ENCODE data around the gene TEX47. TPM values are rescaled to one million over a fixed set of nuclear protein-coding genes. Genes with fewer than 3 reads are reported as not detected.

Gene TEX47
- total RNA-seq, 3 donors from 2014 or later: not detected

DNA sequence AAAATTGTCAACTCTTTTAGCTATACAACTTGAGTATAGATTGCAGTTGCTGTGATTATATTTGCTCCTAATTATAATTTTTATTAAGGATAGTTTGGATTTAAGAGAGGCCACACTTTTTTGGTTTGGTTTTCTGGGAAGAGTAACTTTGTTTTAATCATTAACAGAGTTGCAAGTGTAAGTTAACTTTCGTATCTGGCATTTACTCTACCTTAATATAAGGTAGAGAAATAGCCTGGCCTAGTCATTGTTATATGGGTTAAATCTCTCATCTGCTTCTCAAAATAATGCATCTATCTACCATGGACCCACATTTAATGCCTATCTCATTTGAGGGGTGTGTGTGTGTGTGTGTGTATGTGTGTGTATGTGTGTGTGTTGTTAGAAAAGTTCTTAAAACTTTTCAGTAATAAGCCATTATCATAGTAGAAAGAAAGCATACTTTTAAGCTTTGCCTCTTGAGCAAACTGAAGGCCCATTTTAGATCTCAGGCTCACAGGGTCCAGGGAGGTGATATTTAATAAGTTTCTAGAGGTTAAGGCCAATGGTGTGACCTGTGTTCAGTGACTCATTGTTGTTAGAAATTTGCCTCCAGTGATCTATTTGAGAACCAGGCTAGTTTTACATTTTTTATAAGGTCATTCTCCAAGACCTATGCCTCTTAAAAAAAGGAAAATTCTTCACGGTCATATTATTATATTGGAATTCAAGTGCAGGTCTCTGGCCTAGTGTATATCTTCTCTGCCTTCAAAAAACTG is 10.9 kb upstream of the TEX47 start:
- Histone ChIP-seq H3K27ac (no peak overlapping the region), H3K4me3 (no peak overlapping the region), H3K36me3 (no peaks in the 10 kb centered on the region), H3K9me3 (no peaks in the 10 kb centered on the region), H3K4me1 (no peaks in the 10 kb centered on the region), H3K27me3 (no peaks in the 10 kb centered on the region)
- TF ChIP-seq POLR2AphosphoS5 (IDR thresholded peaks at IDR 0.05) (no peak), POLR2A (IDR thresholded peaks at IDR 0.05) (no peak)
- TF ChIP-seq, protein P1, sequence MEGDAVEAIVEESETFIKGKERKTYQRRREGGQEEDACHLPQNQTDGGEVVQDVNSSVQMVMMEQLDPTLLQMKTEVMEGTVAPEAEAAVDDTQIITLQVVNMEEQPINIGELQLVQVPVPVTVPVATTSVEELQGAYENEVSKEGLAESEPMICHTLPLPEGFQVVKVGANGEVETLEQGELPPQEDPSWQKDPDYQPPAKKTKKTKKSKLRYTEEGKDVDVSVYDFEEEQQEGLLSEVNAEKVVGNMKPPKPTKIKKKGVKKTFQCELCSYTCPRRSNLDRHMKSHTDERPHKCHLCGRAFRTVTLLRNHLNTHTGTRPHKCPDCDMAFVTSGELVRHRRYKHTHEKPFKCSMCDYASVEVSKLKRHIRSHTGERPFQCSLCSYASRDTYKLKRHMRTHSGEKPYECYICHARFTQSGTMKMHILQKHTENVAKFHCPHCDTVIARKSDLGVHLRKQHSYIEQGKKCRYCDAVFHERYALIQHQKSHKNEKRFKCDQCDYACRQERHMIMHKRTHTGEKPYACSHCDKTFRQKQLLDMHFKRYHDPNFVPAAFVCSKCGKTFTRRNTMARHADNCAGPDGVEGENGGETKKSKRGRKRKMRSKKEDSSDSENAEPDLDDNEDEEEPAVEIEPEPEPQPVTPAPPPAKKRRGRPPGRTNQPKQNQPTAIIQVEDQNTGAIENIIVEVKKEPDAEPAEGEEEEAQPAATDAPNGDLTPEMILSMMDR (IDR thresholded peaks at IDR 0.05): no peak
- intact Hi-C loops (cut with DNase I; ENCODE audit: low total_unique reads): no loop called here
- DNase-seq (ENCODE audit: low spot score in 2 of 2): no peak

DNA sequence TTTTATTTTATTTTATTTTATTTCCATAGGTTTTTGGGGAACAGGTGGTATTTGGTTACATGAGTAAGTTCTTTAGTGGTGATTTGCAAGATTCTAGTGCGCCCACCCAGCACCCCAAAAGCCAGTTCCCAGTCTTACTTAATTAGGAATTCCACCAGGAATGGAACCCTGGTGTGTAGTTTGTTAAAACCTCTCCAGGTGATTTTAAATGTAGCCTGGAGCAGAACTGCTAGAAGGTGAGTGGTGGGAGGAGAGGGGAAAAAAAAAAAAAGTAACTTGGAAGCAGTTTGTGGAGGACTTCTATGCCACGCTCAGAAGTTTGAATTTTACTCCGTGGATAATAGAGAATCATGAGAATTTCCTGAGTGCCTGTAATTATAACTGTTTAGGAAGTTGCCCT is 5.5 kb upstream of the TEX47 start:
- TF ChIP-seq POLR2AphosphoS5 (IDR thresholded peaks at IDR 0.05): no peak
- no peak for TF ChIP-seq POLR2A (IDR thresholded peaks at IDR 0.05)
- TF ChIP-seq, protein P1 (IDR thresholded peaks at IDR 0.05): no peak
- H3K27me3 ChIP-seq: no peaks in the 10 kb centered on the region
- no peaks in the 10 kb centered on the region for H3K36me3 ChIP-seq
- H3K9me3 ChIP-seq: no peaks in the 10 kb centered on the region
- no peak overlapping the region for H3K4me3 ChIP-seq
- intact Hi-C loops (cut with DNase I; ENCODE audit: low total_unique reads): no loop called here
- no peak overlapping the region for H3K27ac ChIP-seq
- DNase-seq (ENCODE audit: low spot score in 2 of 2): no peak
- H3K4me1 ChIP-seq: no peaks in the 10 kb centered on the region

DNA sequence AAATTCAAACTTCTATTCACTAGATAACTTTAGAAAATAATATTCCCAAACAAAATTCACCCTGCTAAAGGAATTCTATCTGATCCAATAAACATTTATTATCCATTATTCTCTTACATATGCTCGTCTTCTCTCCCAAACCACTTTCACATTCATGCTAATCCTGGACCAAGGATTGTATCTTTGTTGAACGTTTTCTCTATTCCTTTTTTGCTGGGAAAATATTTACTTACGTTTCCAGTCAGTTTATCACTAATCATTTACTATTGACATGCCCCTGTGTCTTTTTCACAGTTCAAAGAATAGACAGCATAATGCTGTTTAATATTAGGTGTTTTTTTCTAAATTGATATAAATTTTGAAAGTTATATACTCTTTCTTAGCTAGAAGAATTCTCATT is 3.2 kb downstream of the TEX47 start:
- intact Hi-C loops (cut with DNase I; ENCODE audit: low total_unique reads): loop anchor here (5.0 kb wide), 1 partner anchor 350 kb away; no protein-coding TSS in a partner anchor

DNA sequence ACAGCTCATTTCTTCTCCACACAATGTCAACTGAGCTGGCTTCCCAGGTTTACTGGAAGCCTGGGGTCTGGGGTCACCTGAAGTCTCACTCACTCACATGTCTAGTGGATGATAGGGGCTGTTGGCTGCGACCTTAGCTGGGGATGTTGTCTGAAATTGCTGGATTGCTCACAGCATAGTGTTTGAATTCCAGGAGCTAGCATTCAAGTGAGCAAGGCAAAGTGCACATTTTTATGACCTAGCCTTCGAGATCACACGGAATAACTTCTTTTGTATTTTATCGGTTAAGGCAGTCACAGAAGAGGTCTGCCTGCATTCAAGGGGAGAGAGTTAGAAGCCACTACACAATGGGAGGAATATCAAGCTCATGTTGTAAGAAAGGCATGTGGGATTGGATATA is 3.6 kb downstream of the TEX47 start:
- Histone ChIP-seq H3K36me3 (no peaks in the 10 kb centered on the region), H3K4me1 (no peaks in the 10 kb centered on the region), H3K27ac (no peak overlapping the region), H3K9me3 (no peaks in the 10 kb centered on the region), H3K4me3 (no peak overlapping the region), H3K27me3 (no peaks in the 10 kb centered on the region)
- DNase-seq (ENCODE audit: low spot score in 2 of 2): no peak
- TF ChIP-seq, protein P1 (IDR thresholded peaks at IDR 0.05): no peak
- TF ChIP-seq POLR2A (IDR thresholded peaks at IDR 0.05): no peak
- no peak for TF ChIP-seq POLR2AphosphoS5 (IDR thresholded peaks at IDR 0.05)
- intact Hi-C loops (cut with DNase I; ENCODE audit: low total_unique reads): loop anchor here (5.0 kb wide), 1 partner anchor 350 kb away; no protein-coding TSS in a partner anchor

More for the DNA sequence above, 3.2 kb downstream of the TEX47 start:
- no peaks in the 10 kb centered on the region for H3K27me3 ChIP-seq
- H3K4me1 ChIP-seq: no peaks in the 10 kb centered on the region
- no peaks in the 10 kb centered on the region for H3K36me3 ChIP-seq
- TF ChIP-seq POLR2A (IDR thresholded peaks at IDR 0.05) (no peak), POLR2AphosphoS5 (IDR thresholded peaks at IDR 0.05) (no peak)
- TF ChIP-seq, protein P1 (IDR thresholded peaks at IDR 0.05): no peak
- DNase-seq (ENCODE audit: low spot score in 2 of 2): no peak
- no peak overlapping the region for H3K27ac ChIP-seq
- H3K4me3 ChIP-seq: no peak overlapping the region
- H3K9me3 ChIP-seq: no peaks in the 10 kb centered on the region

DNA sequence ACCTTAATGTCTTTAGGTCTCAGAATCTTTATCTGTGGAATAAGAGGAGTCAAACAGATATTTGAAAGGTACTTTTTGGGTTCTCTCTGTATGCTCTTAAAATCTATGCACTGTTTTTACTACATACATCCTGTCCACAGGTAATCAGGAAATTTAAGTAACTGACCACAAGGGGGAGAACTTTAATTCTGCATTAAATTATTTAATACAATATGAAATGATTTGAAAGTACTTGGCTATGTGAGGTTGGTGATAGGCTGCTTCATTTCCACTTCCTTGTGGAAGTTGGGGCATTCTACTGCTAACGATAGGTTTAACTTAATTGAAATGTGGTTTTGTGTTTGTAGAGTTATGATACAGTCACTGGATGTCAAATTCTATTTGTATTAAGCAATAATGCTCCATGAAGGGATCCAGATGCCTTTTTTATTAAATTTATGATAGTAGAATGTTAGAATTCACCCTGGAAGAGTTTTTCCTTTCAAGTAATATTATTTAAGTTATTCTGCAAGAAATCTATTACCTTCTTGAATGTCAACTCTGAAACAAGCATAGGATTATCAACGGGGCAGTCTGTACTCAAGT is 6.0 kb downstream of the TEX47 start:
- TF ChIP-seq, protein P1 (IDR thresholded peaks at IDR 0.05): peak; percentile 34 to 62 (median 58)
- TF ChIP-seq POLR2AphosphoS5 (IDR thresholded peaks at IDR 0.05): no peak
- TF ChIP-seq POLR2A (IDR thresholded peaks at IDR 0.05): no peak
- Histone ChIP-seq H3K9me3 (no peaks in the 10 kb centered on the region), H3K4me1 (no peaks in the 10 kb centered on the region), H3K36me3 (no peaks in the 10 kb centered on the region), H3K27ac (no peak overlapping the region), H3K4me3 (no peak overlapping the region), H3K27me3 (no peaks in the 10 kb centered on the region)
- intact Hi-C loops (cut with DNase I; ENCODE audit: low total_unique reads): loop anchor here (5.0 kb wide), 1 partner anchor 353 kb away; no protein-coding TSS in a partner anchor
- DNase-seq (ENCODE audit: low spot score in 2 of 2): no peak

All from breast epithelium (tissue), 4 donors.